Measurements from ENCODE around the gene RETREG3.
A peak's percentile ranks its signal among the peaks of the same experiment; 100 is the strongest.
"Not testable (repeated sequence)": the region's sequence is repeated elsewhere in the genome, so short reads cannot be mapped to it uniquely, and the experiment has no call there.

The RETREG3 gene, protein sequence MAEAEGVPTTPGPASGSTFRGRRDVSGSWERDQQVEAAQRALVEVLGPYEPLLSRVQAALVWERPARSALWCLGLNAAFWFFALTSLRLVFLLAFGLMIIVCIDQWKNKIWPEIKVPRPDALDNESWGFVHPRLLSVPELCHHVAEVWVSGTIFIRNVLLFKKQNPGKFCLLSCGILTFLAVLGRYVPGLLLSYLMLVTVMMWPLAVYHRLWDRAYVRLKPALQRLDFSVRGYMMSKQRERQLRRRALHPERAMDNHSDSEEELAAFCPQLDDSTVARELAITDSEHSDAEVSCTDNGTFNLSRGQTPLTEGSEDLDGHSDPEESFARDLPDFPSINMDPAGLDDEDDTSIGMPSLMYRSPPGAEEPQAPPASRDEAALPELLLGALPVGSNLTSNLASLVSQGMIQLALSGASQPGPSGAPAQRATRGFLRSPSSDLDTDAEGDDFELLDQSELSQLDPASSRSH

DNA sequence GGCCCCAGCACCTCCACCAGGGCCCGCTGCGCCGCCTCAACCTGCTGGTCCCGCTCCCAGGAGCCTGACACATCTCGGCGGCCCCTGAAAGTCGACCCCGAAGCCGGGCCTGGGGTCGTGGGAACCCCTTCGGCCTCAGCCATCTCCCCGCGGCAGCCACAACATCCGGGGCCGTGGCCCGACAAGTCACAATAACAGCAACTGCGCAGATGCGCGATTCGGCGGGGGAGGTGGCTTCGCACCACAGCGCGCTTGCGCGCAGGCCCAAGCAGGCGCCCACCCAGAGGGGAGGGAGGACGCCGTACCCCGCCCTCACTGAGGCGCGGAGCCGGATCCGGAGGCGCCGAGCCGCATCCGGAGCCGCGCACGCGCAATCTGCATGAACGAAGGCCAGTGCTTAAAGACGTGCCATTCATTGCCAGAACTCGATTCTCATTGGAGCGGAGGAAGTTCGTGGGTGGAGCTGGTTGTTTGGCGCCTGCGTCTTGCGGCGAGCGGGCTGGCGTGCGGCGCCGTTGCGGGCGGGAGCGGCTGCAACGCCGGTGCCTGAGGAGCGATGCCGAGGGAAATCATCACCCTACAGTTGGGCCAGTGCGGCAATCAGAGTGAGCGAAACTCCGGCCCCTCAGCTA is at the start of gene RETREG3, which contains the start of gene TUBG1:
Gene RETREG3 (minus strand): TSS at position 193 of the 632 bp plus-strand sequence. CDS start 50 bp downstream, at position 143.
Gene TUBG1 (plus strand): TSS at position 502 of the 632 bp plus-strand sequence. CDS start 55 bp downstream, at position 557.
- DNase-seq = peak; percentile 99

DNA sequence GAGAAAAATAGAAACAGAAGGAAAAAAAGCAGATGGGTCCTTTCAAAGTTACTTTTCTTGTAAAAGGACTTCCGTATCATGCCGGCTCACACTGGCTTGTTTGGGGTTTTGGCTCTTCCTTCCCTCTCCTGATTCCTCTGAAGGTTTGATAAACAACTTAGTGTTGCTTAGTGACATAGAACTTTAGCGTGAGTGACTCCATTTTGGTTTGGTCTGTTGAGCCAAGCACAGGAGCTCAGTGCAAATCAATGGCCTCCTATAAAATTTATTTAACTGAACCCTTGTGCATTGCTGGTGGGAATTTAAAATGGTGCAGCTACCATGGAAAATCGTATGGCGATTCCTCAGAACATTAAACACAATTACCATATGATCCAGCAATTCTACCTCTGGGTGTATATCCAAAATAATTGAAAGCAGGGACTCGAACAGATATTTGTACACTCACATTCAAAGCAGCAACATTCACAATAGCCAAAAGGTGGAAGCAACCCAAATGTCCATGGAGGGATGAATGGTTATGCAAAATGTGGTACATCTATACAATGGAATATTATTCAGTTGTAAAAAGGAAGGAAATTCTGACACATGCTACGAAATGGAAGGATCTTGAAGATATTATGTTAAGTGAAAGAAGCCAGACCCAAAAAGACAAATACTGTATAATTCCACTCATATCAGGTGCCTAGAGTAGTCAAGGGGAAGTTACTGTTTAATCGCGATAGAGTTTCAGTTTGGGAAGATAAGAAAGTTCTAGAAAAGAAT is 48.8 kb upstream of the RETREG3 start:
- DNase-seq = no peak

DNA sequence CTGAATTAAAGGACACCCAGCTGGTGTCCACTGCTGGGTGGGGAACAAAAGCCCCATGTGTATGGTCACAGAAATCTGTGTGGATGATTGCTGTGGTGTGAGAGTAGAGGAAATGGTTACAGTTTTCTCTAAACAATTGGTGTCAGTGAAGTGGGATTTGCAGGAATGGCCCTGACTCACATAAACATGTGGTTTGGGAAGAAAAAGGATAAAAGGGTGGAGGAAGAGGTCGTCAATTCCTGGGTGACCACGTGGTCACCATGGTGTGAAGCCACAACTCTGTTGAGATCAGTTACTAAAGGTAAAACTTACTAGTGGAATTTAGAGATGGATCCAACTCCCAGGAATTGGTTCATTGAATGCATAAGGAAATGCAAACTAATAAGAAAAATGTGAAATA is 46.4 kb upstream of the RETREG3 start:
- no peak for DNase-seq

DNA sequence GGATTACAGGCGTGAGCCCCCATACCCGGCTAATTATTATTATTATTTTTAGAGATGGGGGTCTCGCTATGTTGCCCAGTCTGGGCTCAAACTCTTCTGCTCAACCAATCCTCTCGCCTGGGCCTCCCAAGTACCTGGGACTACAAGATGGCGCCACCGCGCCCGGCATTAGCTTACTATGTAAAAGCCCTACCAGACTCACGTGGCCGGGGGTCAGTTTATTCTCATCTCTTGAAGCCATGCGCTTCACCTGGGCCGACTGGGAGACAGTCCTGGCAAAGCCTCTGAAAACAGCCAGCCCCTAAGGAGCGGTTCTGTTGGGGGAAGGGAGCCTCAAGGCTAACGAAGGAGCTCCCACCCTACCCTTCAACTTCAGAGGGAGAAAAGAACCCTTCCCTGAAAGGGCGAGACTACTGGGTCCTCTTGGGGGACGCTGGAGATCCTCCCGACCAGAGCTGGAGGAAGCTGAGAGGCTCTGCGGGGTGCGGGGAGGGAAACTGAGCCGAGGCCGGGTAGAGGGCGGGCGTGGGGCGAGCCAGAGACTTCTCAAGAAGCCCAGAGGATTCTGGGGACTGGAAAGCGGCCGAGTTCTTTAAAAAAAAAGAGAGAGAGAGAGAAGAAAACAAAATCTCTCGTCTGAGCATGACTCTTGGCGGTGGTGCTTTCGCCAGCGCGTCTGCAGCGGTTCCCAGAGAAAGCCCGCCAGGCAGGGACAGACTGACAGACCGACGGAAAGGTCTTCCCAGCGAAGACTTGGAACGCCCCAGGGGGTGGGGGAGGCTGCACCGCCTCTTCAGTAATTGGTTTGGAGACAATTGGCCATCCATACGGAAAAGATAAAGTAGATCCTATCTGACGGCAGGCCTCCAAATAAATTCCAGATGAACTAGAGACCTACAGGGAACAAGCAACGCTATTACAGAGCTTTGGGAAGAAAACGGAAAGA is 44.3 kb upstream of the RETREG3 start:
- DNase-seq = no peak

DNA sequence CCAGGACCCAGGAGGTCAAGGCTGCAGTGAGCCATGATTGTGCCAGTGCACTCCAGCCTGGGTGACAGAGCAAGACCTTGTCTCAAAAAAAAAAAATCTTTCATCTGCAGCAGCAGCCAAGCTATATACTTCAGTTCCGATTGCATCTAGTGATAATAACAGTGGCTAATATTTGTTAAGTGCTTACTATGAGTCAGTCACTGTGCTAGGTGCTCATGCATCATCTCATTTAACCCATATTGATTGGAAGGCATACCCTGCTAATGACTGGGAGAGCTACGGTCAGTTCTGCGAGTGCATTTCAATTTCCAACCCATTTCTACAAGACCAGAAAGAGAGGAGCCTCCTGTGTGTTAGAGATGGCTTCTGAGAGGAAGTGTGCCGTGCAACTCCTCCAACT is 42.2 kb upstream of the RETREG3 start:
- DNase-seq = no peak

DNA sequence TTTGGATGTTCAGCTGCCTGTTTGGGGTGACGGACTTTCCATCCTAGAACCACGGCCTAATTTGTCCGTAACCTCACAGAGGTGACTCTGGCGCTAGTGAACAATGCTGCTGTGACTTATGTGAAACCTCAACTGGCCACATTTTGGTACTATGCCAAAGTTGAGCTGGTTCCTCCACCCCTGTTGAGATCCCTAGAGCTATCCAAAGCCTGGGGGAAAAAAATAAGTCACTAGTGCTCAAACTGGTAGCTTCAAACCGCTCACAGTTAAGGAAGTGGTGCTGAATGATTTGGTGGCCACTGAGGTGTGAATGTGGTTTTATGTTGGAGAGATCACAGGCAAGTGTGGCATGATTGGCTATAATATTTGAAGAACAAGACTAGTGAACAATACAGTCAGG is 38.6 kb upstream of the RETREG3 start:
- DNase-seq = no peak

DNA sequence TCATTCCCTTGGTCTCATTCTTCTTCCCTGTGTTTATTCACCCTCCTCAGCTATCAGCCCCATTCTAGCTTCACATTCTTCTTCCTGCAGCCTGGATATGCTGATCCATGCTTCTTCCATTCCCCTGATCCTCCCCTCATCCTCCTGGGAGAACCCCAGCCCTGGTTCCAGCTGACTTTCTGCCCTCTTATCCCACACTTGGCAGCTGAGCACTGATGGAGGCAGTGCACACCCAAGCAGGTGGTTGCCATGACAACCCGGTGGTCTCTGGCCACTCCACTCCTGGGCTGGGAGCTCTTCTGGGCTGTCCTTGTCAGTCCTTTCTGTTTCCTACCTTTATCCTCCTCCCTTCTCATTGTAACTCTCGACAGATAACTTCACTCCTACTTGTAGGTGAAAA is 33.2 kb upstream of the RETREG3 start:
- DNase-seq = no peak

DNA sequence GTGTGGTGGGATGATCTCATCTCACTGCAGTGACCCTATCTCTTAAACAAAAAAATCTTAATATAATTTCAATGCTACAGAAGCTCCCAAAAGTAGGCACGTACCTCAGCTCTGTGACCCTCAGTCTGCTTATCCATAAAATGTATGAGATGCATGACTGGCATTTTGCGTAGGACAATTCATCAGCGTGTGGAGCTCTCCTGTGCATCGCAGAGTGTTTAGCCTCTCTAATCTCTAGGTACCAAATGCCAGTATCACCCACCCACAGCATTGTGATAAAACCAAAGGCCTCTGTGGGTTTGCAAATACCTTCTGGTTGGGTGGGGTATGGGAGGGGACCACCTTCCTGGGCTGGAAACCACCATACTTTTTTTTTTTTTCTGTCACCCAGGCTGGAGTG is 30.9 kb upstream of the RETREG3 start:
- DNase-seq = no peak

DNA sequence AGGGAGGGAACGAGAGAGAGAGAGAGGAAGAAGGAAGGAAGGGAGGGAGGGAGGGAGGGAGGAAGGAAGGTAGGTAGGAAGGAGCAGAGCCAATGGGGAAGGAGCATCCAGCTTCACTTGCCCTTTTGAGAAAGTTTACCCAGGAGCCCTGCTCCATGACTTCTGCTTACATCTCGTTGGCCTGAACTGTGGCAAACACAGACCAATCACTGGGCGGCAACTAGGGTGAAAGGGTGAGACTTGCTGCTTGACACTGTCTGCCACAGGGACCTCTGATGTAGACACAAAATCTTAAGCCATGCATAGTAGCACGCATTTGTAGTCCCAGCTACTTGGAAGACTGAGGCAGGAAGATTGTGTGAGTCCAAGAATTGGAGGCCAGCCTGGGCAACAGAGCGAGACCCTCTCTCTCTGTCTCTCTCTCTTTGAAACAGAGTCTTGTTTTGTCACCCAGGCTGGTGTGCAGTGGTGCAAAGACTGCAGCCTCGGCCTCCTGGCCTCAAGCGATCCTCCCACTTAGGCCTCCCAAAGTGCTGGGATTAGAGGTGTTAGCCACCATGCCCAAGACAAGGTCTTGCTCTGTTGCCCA is 30.4 kb upstream of the RETREG3 start:
- no peak for DNase-seq

DNA sequence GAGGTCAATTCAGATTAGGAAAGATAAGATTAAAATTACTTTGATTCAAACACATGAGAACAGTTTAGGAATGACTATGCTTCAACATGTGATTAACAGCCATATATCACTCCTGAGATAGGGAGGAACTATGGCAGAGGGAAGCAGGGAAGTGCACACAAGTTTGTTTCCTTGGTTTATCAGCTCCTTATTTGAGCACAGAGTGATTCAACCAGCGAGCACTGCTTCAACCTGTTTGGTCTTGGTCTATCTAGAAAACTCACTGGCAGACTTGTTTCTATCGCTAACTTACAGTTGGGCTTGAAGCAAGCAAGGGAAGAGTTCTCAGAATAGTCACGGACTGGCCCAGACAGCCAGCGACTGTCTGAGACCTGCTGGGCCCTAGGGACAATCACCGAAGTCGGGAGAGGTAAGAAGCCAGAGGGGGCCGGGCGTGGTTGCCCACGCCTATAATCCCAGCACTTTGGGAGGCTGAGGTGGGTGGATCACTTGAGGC is 23.8 kb upstream of the RETREG3 start:
- no peak for DNase-seq

DNA sequence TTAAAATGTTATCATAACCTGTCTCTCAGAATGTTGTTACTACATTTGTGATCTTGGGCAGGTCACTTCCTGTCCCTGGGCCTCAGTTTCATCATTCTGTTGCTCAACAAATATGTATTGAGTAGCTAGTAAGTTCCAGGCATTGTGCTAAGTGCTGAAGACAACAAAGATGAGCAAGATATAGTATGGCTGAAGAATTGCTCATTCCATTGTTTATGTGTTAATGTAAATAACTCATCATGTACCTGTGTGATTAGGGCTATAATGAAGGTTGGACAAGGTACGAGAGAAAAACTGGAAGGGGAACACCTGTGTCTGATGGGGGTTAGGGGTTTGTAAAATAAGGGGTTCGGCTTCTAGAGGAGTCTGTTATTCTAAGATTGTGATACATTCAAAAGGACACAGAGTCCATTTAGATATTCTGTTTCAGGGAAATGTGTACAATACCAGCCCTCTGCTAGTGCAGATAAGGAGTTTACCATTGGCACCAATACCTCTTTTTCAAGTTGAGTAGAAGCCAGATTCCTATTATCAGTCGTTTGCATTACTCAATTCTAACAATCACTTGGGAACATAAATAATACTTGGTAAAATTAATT is 20.3 kb upstream of the RETREG3 start:
- no peak for DNase-seq

DNA sequence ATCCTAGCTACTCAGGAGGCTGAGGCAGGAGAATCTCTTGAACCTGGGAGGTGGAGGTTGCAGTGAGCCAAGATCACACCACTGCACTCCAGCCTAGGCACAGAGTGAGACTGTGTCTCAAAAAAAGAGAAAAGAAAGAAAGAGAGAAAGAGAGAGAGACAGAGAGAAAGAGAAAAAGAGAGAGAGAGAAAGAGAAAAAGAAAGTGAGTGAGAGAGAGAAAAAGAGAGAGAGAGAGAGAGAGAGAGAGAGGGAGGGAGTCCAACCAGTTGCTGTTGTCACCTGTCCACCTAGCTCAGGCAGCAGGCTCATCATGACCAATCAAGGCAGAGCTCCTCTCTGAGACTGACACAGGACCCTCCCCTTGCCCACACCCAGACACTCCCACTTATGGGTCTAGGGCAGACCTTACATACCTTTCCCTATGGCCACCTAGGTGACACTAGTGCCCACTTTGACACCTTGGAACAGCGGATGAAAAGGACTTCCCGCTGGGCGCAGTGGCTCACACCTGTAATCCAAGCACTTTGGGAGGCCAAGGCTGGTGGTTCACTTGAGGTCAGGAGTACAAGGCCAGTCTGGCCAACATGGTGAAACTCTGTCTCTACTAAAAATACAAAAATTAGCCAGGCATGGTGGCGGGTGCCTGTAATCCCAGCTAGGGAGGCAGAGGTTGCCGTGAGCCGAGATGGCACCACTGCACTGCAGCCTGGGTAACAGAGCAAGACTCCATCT is 18.0 kb upstream of the RETREG3 start:
- DNase-seq = not testable (repeated sequence)

DNA sequence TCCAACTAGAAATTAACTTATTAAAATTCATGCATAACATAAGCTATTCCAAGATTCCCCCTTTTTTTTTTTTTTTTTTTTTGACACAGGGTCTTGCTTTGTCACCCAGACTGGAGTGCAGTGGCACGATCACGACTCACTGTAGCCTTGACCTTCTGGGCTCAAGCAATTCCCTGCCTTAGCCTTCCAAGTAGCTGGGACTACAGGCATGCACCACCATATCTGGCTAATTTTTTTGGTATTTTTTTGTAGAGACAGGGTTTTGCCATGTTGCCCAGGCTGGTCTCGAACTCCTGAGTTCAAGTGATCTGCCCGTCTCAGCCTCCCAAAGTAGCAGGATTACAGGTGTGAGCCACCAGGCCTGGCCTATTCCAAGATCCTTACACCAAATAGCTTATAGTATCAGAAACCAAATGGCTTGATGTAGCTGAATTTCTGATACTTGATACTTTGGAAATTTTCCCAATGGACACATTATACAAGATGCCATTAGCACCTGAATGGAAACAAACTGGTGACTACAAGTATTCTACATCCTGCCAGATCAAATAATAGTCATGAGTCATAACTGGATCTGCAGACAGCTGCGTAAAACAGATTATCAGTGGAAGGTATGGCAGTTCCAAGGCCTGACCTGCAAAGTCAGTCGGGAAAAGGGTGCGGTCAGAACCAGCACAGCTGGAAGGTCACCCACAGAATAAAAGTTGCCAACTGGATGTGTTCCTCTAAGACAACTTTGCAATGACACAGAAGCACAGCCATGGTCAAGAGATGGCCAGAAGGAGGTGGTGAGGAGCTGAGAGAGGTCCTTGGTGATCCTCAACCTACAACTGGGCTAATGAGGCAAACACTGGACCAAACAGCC is 14.8 kb upstream of the RETREG3 start:
- no peak for DNase-seq

DNA sequence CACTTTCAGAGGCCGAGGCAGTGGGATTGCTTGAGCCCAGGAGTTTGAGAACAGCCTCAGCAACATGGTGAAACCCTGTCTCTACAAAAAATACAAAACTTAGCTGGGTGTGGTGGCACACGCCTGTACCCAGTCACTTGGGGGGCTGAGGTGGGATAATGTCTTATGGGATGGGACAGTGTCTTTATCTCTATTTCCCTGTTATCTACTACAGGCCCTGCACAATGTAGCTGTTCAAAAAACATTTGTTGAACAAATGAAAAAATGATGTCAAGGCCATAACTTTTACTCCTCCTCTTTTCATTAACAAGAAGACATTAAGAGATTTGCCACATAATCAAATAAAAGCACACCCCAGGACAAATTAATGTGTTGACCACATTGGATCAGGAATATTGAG is 14.1 kb upstream of the RETREG3 start:
- no peak for DNase-seq

DNA sequence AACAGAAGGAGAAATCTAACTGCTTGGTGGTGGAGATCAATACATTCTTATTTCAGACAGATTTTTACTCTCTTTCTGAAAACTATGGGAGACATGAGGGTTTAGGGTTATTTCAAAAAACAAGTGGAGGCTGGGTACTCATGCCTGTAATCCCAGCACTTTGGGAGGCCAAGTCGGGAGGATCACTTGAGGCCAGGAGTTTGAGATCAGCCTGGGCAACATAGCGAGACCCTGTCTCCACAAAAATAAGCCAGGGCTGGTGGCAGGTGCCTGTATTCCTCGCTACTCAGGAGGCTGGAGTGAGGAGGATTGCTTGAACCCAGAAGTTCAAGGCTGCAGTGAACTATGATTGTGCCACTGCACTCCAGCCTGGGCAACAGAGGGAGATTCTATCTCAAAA is 12.8 kb upstream of the RETREG3 start:
- DNase-seq = not testable (repeated sequence)

DNA sequence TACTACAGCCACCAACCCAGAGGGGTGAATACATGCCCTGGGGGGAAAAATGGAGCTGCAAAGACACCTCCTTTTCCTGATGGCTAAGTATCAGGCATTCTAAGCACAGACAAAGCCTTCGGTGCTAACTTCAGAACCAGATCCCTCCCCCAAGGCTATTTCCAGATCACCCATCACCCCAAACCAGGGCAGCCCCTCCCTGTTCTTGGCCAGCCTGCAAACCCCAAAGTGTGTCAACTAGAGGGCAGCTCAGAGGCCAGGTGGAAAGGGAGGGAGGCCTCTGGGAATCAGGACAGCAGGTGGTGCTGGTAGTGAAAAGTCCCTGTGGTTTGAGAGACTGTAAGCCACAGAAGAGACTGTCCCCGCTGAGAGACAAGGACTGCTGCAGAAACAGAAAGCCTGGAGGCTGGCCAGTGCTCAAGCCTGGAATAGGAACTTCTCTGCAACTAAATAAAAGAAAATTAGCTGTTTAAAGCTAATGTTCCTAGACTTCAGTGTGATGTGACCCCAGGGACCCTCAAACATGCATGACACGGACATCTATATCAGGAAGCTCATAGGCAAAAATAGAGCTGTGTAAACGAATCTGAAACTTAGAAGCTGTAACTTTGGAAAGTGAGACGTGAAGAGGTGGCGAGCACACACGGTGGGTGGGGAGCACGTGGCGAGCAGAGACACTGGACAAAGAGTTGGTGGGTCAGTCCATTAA is 9.4 kb upstream of the RETREG3 start:
- no peak for DNase-seq

DNA sequence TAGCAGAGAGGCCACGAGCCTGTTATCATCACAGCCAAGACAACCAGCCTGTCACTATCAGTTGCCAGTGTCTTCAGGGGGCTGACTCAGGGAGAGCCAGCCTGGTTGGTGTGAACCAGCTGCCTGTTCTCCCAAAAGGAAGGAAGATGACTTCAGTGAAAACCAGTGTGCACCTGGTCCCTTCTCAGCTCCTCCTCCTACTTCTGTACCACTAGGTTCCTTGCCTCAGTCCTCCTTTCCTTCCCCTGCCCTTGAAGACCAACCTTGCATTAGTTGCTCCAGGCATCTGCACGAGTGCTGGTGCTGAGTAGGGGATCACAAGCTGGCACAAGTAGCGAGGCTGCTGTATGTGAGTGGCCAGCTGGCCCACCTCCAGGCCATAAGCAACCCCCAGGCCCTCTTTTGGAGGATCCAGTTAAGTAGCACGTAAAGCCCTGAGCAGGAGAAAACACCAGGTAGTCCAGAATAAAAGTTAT is 8.8 kb upstream of the RETREG3 start:
- no peak for DNase-seq

DNA sequence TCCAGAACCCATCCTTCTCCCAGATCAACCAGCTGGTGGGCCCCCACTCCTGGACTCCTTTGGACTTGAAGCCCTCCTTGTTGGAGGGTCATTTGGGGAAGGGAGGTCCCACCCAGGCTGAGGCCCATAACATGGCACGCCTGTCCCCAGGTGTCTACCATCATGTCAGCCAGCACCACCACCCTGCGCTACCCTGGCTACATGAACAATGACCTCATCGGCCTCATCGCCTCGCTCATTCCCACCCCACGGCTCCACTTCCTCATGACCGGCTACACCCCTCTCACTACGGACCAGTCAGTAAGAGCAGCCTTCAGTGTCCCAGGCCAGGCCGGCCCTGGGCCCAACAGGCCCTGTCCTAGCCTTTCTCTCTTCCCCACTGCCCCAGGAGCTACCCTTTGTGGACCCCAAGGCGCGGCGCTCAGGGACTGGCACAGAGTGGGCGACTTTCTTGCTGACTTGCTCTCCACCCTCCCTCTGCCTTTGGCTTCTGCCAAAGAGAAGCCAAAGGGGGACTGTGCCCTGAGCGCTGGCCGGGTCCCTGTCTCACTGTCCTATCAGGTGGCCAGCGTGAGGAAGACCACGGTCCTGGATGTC is 4.6 kb upstream of the RETREG3 start:
- DNase-seq = no peak
